GM23248 (cell line): ENCODE data around the gene C1orf21. TPM values are rescaled to one million over a fixed set of nuclear protein-coding genes. Genes with fewer than 3 reads are reported as not detected.
A peak's percentile ranks its signal among the peaks of the same experiment; 100 is the strongest.

ENCODE experiments used
- DNase-seq: peaks from one replicate; pipeline ENCODE4 v3.0.0-alpha.2; 2015
- H2AFZ ChIP-seq: fragments of 200-600 bp; sonication (generic); 2 replicates; pipeline ENCODE4 v1.6.1; 2016; ENCODE audit warnings: antibody characterized with exemption
- H3F3A ChIP-seq: fragments of 200-600 bp; sonication (generic); 2 replicates; pipeline ENCODE4 v1.6.1; 2016; ENCODE audit warnings: mild to moderate bottlenecking, antibody characterized with exemption, mixed run types; ENCODE audit not compliant: insufficient read depth
- H3K27ac ChIP-seq: fragments of 200-600 bp; sonication (generic); 2 replicates; pipeline ENCODE4 v1.5.1; 2016; ENCODE audit warnings: mild to moderate bottlenecking
- H3K27me3 ChIP-seq: fragments of 200-600 bp; sonication (generic); replicated peaks from 2 replicates; pipeline ENCODE4 v1.6.1; 2016; ENCODE audit warnings: mild to moderate bottlenecking; ENCODE audit not compliant: insufficient read depth
- H3K36me3 ChIP-seq: fragments of 200-600 bp; sonication (generic); 2 replicates; pipeline ENCODE4 v1.6.1; 2016; ENCODE audit warnings: low read depth, mild to moderate bottlenecking
- H3K4me1 ChIP-seq: fragments of 200-600 bp; sonication (generic); 2 replicates; pipeline ENCODE4 v1.6.1; 2016; ENCODE audit warnings: mild to moderate bottlenecking; ENCODE audit not compliant: insufficient read depth
- H3K4me2 ChIP-seq: fragments of 200-600 bp; sonication (generic); one replicate; pipeline ENCODE4 v1.6.1; 2016; ENCODE audit warnings: mild to moderate bottlenecking; ENCODE audit not compliant: unreplicated experiment
- H3K4me3 ChIP-seq: fragments of 200-600 bp; sonication (generic); 2 replicates; pipeline ENCODE4 v1.5.1; 2016; ENCODE audit warnings: mild to moderate bottlenecking
- H3K79me2 ChIP-seq: fragments of 200-600 bp; sonication (generic); 2 replicates; pipeline ENCODE4 v1.6.1; 2016; ENCODE audit warnings: mild to moderate bottlenecking; ENCODE audit not compliant: insufficient read depth
- H3K9ac ChIP-seq: fragments of 200-600 bp; sonication (generic); 2 replicates; pipeline ENCODE4 v1.6.1; 2016; ENCODE audit warnings: mild to moderate bottlenecking
- H3K9me2 ChIP-seq: fragments of 200-600 bp; sonication (generic); 2 replicates; pipeline ENCODE4 v1.6.1; 2016; ENCODE audit warnings: mixed run types, mild to moderate bottlenecking, moderate library complexity; ENCODE audit not compliant: insufficient read depth
- H3K9me3 ChIP-seq: fragments of 200-600 bp; sonication (generic); one replicate; pipeline ENCODE4 v1.6.1; 2017; ENCODE audit warnings: low read depth
- H4K20me1 ChIP-seq: fragments of 200-600 bp; sonication (generic); 2 replicates; pipeline ENCODE4 v1.6.0; 2016; ENCODE audit not compliant: insufficient read depth
- EZH2 ChIP-seq: fragments of 200-600 bp; sonication (generic); IDR thresholded peaks from 2 replicates; pipeline ENCODE4 v1.6.1; 2018; ENCODE audit warnings: antibody characterized with exemption, mild to moderate bottlenecking; ENCODE audit not compliant: insufficient read depth, poor library complexity, severe bottlenecking
- EZH2phosphoT487 ChIP-seq: fragments of 200-600 bp; sonication (generic); IDR thresholded peaks from 2 replicates; pipeline ENCODE4 v1.6.1; 2018; ENCODE audit warnings: antibody characterized with exemption, moderate library complexity, mild to moderate bottlenecking, low read depth; ENCODE audit not compliant: insufficient read depth
- WGBS, 2 experiments: methylation state at CpG; one replicate each; pipeline ENCODE4 v1.1.6; 2015 to 2017; ENCODE audit warnings: low lambda C conversion rate in 2 of 2, low coverage in 1 of 2; ENCODE audit errors: missing lambda C conversion rate in 2 of 2; 5-methylcytosine and 5-hydroxymethylcytosine counted together
- in situ Hi-C: fragments of 300-500 bp; cut with MboI; formaldehyde crosslinking; loops from 2 replicates; pipeline ENCODE4 v1.15.0; 2020
- polyA plus RNA-seq: library from polyadenylated mRNA; unstranded; fragments of >200 nt; fragmentation: Nextera tagmentation; extraction: Ambion mirVana; gene quantifications from 2 replicates; pipeline ENCODE4 v1.2.1, GENCODE V29; 2016
- total RNA-seq: library from RNA; depleted of rRNA; stranded (reverse); fragments of >200 nt; shearing (Covaris generic); gene quantifications from 2 replicates; pipeline ENCODE4 v1.2.3, GENCODE V29; 2014

The C1orf21 gene
- total and polyA plus RNA-seq, 2 experiments from 2014 or later, result 16.7 to 20.0 TPM

GRCh38 chr1:184664661-184665060 is 277.8 kb downstream of the C1orf21 start:
- H2AFZ ChIP-seq, result no peak overlapping the region; the same call in 1 of the 2 replicates

GRCh38 chr1:184665360-184665759 is 278.5 kb downstream of the C1orf21 start:
- H3K27me3 ChIP-seq, result peaks cover 10% of the 10 kb centered on the region
- H3K9me3 ChIP-seq, result no peaks in the 10 kb centered on the region
- no peak for DNase-seq
- WGBS, 2 experiments, result 89 to 92% methylated on average over 6 of the region's 6 CpGs
- no peaks in the 10 kb centered on the region for H3K79me2 ChIP-seq
- TF ChIP-seq EZH2 (no peak), EZH2phosphoT487 (no peak)
- H2AFZ ChIP-seq, result no peak overlapping the region
- H3K36me3 ChIP-seq, result no peaks in the 10 kb centered on the region
- no peaks in the 10 kb centered on the region for H3K9me2 ChIP-seq
- no peak overlapping the region for H3K9ac ChIP-seq
- in situ Hi-C loops, result loop anchor here (10.0 to 25.0 kb wide), 4 partner anchors 101 to 581 kb away; partner anchors contain the start of gene C1orf21
- no peaks in the 10 kb centered on the region for H3F3A ChIP-seq
- no peak overlapping the region for H3K4me3 ChIP-seq
- H3K4me2 ChIP-seq, result no peak overlapping the region
- H4K20me1 ChIP-seq, result no peaks in the 10 kb centered on the region
- no peaks in the 10 kb centered on the region for H3K4me1 ChIP-seq
- no peak overlapping the region for H3K27ac ChIP-seq

More at GRCh38 chr1:184664661-184665060, 277.8 kb downstream of the C1orf21 start:
- no peak overlapping the region for H3K4me3 ChIP-seq
- no peak overlapping the region for H3K9ac ChIP-seq
- in situ Hi-C loops, result loop anchor here (10.0 to 25.0 kb wide), 4 partner anchors 100 to 580 kb away; partner anchors contain the start of gene C1orf21
- peaks cover 10% of the 10 kb centered on the region for H3K27me3 ChIP-seq
- no peaks in the 10 kb centered on the region for H4K20me1 ChIP-seq
- H3K36me3 ChIP-seq, result no peaks in the 10 kb centered on the region
- H3K4me2 ChIP-seq, result no peak overlapping the region
- no peaks in the 10 kb centered on the region for H3K9me2 ChIP-seq
- WGBS, 2 experiments, result 79% methylated on average over 13 to 15 of the region's 15 CpGs
- no peak for TF ChIP-seq EZH2
- no peaks in the 10 kb centered on the region for H3K4me1 ChIP-seq
- H3K27ac ChIP-seq, result no peak overlapping the region
- H3F3A ChIP-seq, result no peaks in the 10 kb centered on the region
- DNase-seq, result no peak
- no peaks in the 10 kb centered on the region for H3K79me2 ChIP-seq
- H3K9me3 ChIP-seq, result no peaks in the 10 kb centered on the region

- Histone ChIP-seq H3K4me2 (no peak overlapping the region), H4K20me1 (no peaks in the 10 kb centered on the region), H3K9me2 (no peaks in the 10 kb centered on the region), H3K27ac (no peak overlapping the region), H3F3A (no peaks in the 10 kb centered on the region), H3K4me3 (no peak overlapping the region), H3K4me1 (no peaks in the 10 kb centered on the region), H3K36me3 (no peaks in the 10 kb centered on the region), H3K9me3 (no peaks in the 10 kb centered on the region), H3K27me3 (peaks cover 20% of the 10 kb centered on the region), H3K79me2 (no peaks in the 10 kb centered on the region), H3K9ac (no peak overlapping the region), H2AFZ (no peak overlapping the region)
- TF ChIP-seq EZH2 (no peak), EZH2phosphoT487 (no peak)
- WGBS, 2 experiments, result 87 to 96% methylated on average over 1 of the region's 1 CpG
- in situ Hi-C loops, result loop anchor here (10.0 to 25.0 kb wide), 4 partner anchors 105 to 585 kb away; partner anchors contain the start of gene C1orf21
- no peak for DNase-seq
Measured at GRCh38 chr1:184669391-184669790, 282.6 kb downstream of the C1orf21 start.

GRCh38 chr1:184672013-184672726 is 285.3 kb downstream of the C1orf21 start:
- H3K79me2 ChIP-seq, result no peaks in the 10 kb centered on the region
- H3K9me3 ChIP-seq, result no peaks in the 10 kb centered on the region
- no peak overlapping the region for H3K27ac ChIP-seq
- H3K27me3 ChIP-seq, result peaks cover 10% of the 10 kb centered on the region; the same call in 1 of the 2 replicates
- H3K4me3 ChIP-seq, result no peak overlapping the region
- TF ChIP-seq EZH2 (no peak), EZH2phosphoT487 (no peak)
- no peak overlapping the region for H2AFZ ChIP-seq
- H3K4me2 ChIP-seq, result no peak overlapping the region
- no peaks in the 10 kb centered on the region for H3K9me2 ChIP-seq
- peak; percentile 6 for DNase-seq
- H3K9ac ChIP-seq, result no peak overlapping the region
- no peaks in the 10 kb centered on the region for H3F3A ChIP-seq
- no peaks in the 10 kb centered on the region for H4K20me1 ChIP-seq
- in situ Hi-C loops, result loop anchor here (25.0 kb wide), 1 partner anchor 435 kb away; no protein-coding TSS in a partner anchor
- no peaks in the 10 kb centered on the region for H3K36me3 ChIP-seq
- 61 to 74% methylated on average over 8 to 9 of the region's 9 CpGs for WGBS, 2 experiments
- H3K4me1 ChIP-seq, result no peaks in the 10 kb centered on the region
